SH-SY5Y (cell line): ENCODE measurements around the gene OSMR.

Source experiments
- GATA2 ChIP-seq: IDR thresholded peaks from 2 replicates; pipeline ENCODE4 v1.6.1; 2011; ENCODE audit warnings: mild to moderate bottlenecking, low read depth, low read length
- GATA3 ChIP-seq: IDR thresholded peaks from 2 replicates; pipeline ENCODE4 v1.6.1; 2011; ENCODE audit warnings: low read depth, mild to moderate bottlenecking, low read length, moderate library complexity

OSMR gene

DNA sequence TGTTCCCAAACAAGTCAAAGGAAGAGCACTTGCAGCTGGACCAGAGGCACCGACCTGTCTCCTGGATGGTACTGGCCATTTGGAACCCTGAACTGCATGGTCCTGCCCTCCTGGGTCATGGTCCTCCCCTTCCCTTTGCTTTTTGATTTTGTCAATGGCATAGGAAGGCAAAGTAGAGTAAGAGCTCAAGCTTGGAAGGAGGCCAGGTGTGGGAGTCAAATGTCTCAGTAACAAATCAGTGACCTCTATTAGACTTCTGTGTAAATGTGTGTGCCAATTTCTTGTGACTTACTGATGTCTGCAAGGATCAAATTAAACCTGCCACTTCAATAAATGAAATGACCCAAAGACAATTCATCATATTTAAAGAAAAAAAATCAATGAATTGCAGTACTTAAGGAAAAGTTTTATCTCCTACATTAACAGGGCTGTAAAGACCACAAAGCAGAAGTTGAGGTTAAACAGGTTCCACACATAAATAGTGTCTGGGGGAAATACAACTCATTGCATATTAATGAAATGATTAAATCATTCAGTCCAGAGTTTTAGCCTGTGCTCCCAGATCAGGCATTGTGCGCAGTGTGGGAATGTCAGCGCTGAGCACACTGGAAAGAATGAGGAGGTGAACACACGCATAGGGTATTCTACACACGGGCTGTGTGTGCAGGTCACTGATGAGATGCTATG lies 32.7 kb downstream of the OSMR start:
- TF ChIP-seq GATA3 (no peak), GATA2 (no peak)

DNA sequence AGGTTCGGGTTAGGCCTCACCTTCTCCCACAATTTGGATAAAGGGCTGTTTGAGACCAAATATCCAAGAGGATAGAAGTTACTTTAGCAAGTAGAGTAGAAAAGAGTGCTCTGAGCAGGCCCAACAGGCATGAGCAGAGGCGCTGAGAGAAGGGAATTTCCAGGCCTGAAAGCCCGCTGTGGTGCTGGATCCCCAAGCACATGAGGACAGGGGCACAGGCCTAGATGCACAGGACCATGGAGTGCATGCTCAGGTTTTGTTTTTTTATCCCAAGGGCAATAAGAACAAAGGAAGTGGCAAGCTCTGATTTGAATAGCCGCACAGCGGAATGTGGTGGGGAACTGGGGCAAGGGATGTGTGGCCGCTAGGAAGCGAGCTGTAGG lies 33.3 kb downstream of the OSMR start:
- TF ChIP-seq GATA2 (no peak), GATA3 (no peak)

- TF ChIP-seq GATA2 (no peak), GATA3 (no peak)
Measured at GRCh38 chr5:38883842-38884241, 38.0 kb downstream of the OSMR start.

GRCh38 chr5:38885208-38885607 lies 39.4 kb downstream of the OSMR start:
- no peak for TF ChIP-seq GATA3
- no peak for TF ChIP-seq GATA2

GRCh38 chr5:38888041-38888440 lies 42.2 kb downstream of the OSMR start:
- TF ChIP-seq GATA3 (no peak), GATA2 (no peak)

- TF ChIP-seq GATA2 (no peak), GATA3 (no peak)
Measured at GRCh38 chr5:38889424-38889823, 43.6 kb downstream of the OSMR start.

GRCh38 chr5:38891563-38891962 lies 45.8 kb downstream of the OSMR start:
- no peak for TF ChIP-seq GATA3
- TF ChIP-seq GATA2 = no peak

DNA sequence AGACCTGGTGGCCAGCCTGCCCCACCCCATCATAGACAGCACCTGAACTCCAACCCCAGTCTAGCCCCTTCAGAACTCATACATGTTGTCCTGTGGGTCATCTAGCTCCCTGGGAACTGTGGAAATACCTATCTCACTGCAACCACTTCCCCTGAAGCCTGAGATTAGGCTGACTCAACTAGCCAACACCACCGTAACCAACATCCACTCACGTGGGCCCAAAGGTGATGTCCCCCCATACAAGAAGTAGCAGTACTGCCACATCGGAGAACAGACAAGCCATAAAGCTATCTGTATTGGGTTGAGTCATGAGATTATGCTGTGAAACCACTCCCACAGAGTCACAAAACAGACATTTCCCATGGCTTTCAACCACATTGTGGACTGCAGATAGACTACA lies 46.6 kb downstream of the OSMR start:
- no peak for TF ChIP-seq GATA3
- no peak for TF ChIP-seq GATA2

DNA sequence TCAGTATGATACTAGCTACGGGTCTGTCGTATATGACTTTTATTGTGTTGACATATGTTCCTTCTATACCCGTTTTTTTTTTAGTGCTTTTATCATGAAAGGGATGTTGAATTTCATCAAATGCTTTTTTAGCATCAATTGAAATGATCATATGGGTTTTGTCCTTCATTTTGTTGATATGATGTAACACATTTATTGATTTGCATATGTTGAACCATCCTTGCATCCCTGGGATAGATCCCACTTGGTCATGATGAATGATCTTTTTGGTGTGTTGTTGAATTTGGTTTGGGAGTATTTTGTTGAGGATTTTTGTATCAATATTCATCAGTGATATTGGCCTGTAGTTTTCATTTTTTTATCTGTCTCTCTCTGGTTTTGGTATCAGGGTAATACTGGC lies 50.9 kb downstream of the OSMR start:
- TF ChIP-seq GATA2 (no peak), GATA3 (no peak)

DNA sequence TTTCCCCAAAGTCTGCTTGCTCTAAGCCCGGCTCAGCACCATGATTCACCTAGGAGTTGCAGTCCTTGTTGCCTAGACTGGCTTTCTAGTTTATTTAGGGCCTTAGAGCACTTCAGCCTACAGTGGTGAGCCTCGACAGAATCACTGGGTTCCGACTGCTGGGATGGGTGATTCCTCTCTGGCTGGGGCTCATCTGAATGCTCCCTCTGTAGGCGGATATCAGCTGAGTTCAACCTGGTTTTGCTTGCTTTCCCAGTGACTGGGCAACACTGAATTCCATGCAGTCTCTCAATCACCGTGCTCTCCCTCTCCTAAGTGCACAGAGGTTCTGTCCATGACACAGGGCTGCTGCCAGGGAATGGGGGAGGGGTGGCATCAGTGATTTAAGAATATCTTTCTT lies 54.1 kb downstream of the OSMR start:
- TF ChIP-seq GATA2 (no peak), GATA3 (no peak)

- TF ChIP-seq GATA2 (no peak), GATA3 (no peak)
Measured at GRCh38 chr5:38905516-38905915, 59.7 kb downstream of the OSMR start.

DNA sequence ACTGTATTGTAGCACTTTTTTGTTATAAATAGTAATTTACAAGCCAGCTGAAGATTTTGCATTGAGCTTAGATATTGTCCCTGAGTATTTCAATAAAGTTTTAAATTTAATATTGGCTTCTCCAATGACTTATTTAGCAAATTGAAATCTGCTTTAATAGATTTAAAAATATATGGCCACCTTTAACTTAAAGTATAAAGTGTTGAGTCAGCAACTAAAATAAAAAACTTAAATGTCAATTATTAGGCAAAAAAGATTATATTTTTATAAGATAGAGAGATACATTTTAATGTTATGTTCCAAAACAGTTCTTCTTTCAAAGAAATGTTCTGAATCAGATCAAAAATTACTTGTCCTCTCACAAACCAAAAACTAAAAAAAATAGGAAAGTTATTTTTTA lies 60.7 kb downstream of the OSMR start:
- TF ChIP-seq GATA3 (no peak), GATA2 (no peak)

DNA sequence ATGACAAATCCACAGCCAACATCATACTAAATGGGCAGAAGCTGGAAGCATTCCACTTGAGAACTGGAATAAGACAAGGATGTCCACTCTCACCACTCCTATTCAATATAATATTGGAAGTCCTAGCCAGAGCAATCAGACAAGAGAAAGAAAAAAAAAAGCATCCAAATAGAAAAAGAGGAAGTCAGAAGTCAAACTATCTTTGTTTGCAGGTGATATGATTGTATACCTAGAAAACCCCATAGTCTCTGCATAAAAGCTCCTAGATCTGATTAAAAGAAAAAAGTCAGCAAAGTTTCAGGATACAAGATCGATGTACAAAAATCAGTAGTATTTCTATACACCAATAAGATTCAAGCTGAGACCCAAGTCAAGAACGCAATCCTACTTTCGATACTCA lies 66.1 kb downstream of the OSMR start:
- TF ChIP-seq GATA2 (no peak), GATA3 (no peak)

DNA sequence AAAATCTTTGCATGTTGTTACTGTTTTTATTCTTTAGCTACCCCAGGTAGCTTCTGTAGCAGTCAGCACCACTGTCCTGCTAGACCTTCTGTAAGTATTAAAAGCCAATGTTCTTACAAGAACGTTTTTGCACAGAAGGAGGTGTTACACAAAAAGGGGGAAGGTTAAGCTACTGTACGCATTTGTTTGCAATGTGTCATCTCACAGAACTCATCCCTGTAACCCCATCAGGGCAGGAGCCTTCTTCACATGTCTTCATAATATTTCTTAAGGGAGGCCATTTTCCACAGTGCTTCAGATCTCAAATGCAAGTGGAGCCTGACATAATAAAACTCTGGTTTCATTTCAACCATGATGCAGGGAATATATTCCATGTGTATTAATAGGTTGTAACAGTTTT lies 67.9 kb downstream of the OSMR start:
- no peak for TF ChIP-seq GATA3
- TF ChIP-seq GATA2 = no peak

GRCh38 chr5:38916802-38917201 lies 71.0 kb downstream of the OSMR start:
- TF ChIP-seq GATA3 = no peak
- no peak for TF ChIP-seq GATA2

DNA sequence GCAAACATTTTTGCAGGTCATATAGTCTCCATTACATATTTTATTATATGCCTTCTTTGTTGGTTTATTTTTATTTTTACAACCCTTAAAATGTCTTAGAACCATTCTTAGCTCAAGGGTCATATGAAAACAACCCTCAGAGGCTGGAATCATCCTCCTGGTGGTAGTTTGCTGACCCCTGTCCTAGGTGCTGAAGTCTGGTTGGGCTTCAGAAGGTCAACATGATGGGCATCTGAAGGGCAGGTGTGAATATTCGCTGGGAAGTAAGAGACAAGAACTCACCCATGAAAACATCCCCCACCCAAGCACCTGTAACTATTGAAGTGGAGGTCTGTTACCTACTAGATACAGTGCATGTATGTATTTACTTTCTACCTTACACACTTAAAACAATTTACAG lies 75.4 kb downstream of the OSMR start:
- no peak for TF ChIP-seq GATA2
- no peak for TF ChIP-seq GATA3

DNA sequence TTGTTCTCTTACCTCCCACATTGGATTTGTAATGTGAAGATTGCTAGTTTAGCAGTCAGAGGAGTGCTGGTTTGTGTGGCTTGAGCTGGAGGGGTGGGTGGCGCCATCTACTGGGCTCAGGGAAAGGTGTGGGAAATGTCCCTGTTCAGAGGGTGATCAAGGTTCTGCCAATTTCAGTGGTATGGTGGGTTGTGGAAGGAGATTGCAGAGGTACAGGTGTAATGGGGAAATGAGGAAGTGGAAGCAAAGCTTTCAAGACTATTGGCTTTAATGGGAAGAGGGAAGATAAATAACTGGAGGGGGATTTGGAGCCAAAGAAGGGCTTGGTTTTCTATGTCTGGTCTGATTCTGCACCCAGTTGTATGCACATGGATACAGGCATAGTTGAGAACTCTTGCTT lies 76.4 kb downstream of the OSMR start:
- no peak for TF ChIP-seq GATA2
- no peak for TF ChIP-seq GATA3
